Stimulated activated CD4-positive, alpha-beta T cell treated with anti-CD3 and anti-CD28 coated beads, Interleukin-4, amount 100 ng/mL, for 4 hours (primary cell): Measurements from ENCODE around the gene ARHGEF17.
"Not testable (repeated sequence)": the region's sequence is repeated elsewhere in the genome, so short reads cannot be mapped to it uniquely, and the experiment has no call there.

Experiments used
- DNase-seq, 2 experiments: peaks; one replicate each; pipeline ENCODE4 v3.0.0-alpha.2; 2020

ARHGEF17 gene

DNA sequence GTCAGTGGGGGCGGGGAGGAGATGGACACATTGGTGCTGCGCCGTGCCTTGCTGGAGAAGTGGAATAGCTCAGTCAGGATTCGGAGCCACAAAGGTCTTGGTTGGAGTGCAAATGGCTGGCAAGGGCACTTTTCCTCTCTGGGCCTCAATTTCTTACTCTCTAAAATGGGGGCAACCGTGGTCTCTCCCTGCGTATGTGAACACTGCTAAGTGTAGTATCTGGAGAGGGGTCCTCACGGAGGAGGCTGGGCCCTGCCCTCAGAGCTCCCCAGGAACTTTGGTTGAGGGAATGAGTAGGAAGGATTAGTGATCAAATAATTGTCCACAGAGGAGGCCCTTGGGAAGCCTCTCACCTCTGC lies 35.4 kb upstream of the ARHGEF17 start:
- DNase-seq, result no peak

DNA sequence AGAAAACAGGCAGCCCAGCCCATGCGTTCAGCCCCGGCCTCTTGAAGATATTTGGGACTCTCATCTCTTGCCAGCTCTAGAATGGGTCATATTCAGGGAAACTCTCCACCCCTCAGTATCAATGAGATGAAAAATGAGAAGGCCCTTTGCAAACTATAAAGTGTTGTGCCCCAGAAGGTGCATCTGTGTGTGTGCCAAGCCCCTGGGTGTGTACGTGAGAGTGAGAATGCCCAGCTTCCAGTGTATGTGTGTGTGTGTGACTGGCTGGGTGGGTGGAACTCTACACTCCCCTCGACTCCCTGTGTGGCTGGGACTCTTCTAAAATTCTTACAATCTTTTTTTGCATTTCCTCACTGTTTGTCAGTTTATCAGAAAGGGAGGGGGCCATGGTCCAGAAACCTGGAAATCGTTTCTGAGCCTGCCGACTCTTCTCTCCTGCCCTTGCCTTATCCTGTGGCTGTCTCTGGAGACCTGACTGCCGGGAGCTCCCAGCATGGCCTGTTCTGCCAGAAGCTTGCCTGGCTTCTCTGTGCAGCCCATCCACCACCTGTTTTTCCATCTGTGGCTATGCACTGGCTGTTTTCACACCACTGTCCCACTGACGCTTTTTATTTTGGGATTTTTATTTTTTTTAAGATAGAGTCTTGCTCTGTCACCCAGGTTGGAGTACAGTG lies 34.7 kb upstream of the ARHGEF17 start:
- no peak for DNase-seq

DNA sequence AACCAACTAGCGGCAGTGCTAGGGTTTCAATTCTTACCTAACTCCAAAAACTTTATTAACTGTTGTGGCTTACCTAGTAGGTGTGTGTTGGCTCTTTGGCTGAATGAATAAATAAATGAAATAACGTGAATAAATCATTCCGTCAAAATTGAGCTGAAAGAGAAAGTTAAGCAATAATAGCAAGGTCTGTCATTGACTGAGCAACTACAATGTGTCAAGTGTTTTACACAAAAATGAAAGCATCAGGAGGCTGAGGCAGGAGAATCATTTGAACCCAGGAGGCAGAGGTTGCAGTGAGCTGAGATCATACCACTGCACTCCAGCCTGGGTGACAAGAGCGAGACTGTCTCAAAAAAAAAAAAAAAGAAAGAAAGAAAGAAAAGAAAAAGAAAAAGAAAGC lies 33.9 kb upstream of the ARHGEF17 start:
- DNase-seq, result not testable (repeated sequence)

DNA sequence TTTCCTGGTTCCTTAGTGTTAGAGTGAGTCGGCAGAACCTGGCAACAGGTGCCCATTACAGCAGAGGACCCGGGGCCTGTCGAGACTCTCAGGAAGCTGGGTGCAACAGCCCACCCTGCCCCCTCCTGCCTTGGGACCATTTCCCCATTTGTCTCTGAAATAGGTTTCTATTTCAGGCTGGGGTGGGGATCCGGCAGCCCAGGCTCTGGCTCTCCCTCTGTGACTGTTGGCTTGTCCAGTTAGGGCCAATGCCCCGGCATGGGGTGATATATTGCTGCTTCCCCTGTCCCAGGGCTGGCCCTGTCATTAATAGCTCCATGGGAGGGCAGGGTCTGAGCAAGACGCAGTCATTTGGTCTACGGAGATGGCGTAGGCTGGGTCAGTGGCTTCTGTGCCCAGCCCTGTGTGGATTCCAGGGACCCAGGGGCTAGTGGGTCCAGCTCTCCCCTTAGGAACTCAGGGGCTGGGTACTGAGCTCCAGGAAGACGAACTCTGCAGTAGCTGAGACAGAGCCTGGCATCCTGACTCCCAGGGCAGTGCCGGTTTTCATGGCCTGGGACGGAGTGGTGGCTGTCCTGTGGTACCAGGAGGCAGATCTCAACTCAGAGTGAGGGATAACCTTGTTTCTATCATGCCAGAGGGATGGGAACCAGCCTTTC lies 33.2 kb upstream of the ARHGEF17 start:
- DNase-seq, result no peak

DNA sequence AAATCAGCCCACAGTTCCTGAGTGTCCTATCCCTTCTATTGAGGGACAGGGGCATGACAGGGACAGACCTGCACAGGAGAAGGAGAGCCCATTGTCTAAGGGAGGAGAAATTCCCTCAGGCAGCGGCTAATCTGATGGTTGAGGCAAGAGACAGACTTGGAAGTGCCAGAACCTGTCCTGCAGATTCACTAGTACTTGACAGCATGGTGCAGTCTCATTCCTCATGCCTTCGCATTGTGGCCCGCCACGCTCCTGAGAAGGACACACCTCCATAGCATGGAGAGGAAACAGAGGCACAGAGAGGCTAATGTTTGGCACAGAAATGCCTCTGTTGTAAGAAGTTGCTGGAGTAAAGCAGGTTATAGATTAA lies 32.7 kb upstream of the ARHGEF17 start:
- no peak for DNase-seq

DNA sequence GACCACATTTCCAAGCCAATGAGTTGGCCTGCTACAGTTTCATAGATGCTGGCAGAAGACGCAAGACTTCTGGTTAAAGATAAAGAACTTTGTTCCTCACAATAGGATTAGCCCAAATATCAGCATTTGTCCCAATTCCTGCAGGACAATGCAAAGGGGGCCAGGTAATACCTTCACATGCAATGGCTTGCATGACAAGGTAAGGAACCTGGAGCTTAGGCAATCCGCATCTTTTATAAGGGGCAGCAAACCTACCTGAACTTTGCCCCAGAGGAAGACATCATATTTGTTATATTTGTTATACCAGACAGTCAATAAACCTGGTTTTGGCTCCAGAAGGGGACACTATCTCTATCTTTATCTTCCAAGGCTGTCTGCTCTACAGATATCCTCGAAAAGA lies 30.6 kb upstream of the ARHGEF17 start:
- no peak for DNase-seq

DNA sequence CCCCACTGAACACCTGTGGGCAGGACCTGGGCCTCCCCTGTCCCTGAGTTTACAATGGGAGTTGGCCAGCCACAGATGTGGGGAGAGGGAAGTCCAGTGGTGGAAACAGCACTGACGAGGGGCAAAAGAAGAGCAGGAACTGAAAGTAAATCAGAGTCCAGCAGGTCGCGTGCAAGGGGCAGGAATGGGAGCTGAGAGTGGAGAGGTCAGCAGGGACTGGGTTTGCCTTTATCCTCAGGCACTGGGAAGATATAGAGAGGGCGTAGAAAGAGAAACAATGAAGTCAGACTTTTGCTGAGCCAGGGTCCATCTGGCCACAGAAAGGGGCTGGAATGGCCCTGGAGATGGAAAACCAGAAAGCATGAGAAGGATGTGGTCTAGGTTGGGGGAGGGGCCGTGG lies 27.4 kb upstream of the ARHGEF17 start:
- no peak for DNase-seq

DNA sequence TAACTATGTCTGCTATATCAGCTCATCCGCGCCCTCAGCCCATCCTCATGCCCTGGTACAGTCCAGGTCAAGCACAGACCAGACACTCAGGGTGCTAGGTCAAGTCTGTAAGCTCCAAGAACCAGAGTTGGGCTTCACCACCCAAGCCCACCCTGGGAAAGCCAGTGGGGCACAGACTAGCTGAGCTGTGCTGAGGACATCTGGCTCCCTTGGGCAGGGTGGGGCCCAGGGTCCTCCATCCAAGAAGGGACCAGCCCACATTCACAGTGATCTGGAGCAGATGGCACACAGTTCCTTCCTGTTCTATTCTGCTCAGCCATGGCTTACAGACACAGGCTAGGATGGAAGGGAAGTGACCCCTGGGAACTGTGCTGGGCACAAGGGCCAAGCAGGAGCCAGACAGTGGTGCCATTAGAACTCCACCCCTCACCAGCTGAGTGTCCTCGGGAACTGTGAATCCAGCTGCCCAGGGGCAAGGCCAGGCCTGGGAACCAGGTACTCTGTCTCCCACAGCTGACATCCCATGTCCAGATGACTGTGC lies 26.8 kb upstream of the ARHGEF17 start:
- no peak for DNase-seq

DNA sequence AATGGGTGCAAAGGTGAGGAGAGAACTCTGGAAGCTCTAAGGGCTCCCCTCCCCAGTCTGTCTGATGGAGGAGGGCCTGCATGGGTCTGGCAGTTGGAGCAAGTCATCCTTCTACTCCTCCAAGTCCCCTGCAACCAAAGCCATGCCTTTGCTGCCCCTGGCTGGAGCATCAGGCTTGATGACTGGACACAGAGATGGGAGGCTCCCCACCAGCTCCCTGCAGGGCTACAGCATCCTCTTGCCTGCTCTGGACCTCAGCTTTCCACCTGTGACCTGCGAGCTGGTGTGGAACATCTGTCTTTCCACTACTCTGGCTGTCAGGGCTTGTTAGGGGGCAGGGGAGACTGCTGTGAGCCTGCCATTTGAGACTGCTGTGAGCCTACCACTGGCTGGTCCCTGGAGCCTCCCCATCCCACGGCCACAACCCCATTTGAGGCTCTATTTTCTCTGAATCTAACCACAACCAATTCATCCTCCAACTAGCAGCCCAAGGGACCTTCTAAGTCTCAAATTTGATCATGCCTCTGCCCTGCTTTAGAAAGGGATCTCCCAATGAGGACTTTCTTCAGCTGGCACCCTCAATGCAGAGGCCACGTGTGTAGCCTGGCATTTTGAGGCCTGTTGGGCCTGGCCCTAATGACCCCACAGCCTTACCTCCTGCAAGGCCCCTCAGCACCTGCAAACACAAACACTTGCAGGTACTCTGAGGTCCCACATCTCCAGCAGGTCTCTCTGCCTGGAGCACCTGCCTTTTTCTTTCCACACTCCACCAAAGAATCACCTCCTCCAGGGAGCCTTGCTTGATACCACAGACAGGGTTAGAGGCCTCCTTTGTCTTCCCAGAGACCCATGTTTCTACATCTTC lies 26.0 kb upstream of the ARHGEF17 start:
- DNase-seq, result no peak

DNA sequence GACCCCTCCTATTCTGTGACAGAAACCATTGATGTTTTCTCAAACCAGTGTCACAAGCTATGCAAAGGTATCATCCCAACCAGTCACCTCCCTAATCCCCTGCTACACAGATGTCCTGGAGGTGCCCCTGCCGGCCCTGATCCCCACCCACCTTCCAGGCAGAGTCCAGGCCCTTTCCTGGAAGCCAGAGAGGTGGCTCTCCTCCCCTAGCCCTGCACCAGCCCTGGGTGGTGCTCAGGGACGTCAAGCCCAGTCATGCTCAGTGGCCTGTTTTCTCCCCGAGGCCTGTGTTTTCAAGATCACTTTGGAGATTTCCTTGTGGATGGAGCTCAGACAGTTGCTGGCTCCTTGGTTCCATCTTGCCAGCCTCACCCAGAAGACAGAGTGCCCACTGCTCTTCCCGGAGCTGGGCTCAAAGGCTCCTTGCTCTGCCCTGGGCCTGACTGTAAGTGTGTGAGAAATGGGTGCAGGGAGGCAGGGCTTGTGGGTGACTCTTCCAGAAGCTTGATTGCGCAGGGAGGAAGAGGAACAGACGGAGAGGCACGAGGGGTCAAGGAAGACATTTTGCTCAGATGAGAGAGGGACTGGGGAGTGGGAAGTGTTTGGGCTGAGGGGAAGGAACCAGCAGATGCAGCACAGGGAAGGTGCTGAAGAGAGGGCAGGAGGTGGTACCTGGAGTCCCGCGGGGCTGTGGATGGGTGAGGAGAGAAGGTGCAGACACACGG lies 24.6 kb upstream of the ARHGEF17 start:
- DNase-seq, result no peak

DNA sequence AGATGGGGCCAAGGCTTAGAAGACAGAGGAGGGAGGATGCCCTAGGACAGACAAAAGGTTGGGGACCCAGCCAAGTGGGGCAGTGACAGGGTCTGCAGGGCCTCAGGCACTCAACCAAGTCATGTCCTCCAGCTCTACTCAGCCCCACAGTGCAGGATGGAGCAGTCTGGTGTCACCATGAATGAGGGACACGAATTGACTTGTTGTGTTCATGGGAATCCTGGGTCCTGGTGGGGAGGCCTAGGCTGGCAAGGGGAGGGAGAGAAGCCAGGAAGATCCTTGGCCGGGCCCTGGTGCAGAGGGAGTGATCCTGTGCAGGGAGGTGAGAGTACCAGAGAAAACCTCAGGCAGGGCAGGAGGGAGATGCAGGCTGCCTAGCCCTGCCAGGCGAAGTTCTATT lies 24.0 kb upstream of the ARHGEF17 start:
- DNase-seq, result no peak

DNA sequence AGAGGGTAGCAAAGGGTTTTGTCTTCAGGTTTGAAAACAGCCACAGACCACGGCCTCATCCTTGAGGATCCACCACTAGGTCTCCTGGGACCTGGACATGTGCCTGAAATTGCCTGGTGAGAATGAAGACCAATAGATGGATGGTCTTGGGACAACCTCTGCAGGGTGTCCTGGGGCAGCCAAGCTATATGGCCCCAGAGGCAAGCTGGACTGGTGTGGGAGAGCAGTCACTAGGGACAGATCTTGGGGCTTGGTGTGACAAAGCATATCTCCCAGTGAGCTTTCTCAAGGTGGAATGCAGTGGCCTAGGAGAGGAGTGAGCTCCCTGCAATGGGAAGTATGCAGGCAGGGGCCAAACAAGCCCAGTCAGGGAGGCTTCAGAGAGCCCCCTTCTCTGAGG lies 22.4 kb upstream of the ARHGEF17 start:
- DNase-seq, result no peak

DNA sequence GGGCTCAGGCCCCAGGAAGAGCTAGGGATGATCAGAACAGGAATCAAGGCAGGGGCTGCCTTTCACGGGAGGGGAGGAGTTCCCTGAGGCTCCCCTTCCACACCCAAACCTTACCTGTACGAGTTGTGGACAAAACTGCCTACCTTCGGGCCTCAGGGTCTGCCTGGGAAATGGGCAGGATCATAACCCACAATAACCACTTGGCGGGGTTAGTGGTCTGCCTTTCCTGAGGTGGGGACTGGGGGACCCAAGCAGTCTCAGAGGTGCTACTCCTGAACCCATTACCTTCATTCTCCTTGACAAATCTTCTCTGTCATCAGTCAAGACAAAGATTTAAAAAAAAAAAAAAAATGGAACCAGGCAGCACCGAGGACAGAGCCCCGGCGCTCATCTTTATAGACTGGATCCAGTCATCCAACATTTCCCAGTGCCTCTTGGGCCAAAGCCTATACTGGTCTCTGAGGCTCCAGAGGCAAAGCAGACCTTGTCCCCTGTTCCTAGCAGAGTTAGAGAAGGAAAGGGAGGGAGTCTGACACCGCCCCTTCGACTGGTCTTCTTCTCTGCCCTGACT lies 21.8 kb upstream of the ARHGEF17 start:
- DNase-seq, result no peak

DNA sequence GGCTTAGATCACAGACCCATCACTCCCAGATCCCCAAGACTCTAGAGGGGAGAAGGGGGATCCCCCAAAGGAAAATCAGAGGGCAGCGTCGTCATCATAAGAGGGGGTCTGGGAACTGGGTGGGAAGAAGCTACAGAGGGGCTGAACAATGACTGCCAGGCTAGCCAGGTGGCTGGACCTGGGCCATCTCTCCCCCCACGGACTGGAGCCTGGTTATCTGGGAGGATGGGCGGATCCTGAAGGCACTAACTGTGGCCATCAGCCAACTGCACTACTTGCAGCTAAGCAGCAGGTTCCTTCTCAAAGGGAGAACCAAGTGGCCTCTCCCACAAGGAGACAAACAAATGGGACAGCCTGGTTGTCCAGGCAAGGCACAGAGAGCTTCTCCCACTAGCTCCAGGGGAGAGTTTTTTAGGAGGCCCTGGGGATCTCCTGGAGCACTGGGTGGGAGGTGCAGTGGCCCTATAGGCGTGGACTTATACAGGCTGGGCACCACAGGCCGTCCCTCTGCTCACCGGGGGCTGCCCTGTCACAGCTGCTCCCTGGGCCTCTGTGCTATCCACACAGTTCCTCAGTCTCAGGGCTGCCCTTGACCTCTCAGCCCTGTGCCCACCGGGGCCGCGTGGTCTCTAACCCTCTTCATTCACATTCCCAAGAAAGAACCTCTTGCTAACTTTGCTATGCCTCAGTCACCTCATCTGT lies 20.5 kb upstream of the ARHGEF17 start:
- DNase-seq, result no peak

DNA sequence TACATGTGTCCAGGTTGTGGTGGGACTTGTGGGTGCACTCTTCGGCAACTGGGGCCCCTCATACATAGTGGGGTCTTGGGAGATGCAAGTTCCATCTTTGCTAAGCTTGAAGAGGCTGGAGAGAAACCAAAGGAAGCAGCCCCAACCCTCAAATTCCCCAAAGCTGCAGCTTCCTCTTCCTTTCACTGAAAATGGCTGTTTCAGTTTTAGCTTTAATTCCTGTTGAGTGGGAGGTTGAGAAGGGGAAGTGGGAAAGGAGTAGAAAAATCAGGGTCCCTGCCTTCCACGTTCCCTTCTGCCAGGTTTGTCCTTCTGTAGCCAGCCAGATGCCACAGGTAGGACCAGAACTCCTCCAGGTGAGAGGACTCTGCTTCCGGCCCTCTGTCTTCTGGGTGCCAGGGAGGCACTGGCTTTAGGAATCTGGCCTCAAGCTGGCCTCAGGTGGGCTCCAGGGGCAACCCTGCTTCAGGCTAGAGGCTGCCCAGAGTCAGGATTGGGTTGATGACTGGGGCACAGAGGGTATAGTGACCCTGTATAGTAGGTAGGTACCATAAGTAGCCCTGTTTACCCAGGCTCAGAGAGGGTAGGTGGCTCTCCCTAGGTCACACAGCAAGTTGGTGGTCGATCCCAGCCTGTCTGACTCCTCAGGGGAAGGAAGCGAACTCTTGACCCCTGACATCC lies 19.7 kb upstream of the ARHGEF17 start:
- no peak for DNase-seq

DNA sequence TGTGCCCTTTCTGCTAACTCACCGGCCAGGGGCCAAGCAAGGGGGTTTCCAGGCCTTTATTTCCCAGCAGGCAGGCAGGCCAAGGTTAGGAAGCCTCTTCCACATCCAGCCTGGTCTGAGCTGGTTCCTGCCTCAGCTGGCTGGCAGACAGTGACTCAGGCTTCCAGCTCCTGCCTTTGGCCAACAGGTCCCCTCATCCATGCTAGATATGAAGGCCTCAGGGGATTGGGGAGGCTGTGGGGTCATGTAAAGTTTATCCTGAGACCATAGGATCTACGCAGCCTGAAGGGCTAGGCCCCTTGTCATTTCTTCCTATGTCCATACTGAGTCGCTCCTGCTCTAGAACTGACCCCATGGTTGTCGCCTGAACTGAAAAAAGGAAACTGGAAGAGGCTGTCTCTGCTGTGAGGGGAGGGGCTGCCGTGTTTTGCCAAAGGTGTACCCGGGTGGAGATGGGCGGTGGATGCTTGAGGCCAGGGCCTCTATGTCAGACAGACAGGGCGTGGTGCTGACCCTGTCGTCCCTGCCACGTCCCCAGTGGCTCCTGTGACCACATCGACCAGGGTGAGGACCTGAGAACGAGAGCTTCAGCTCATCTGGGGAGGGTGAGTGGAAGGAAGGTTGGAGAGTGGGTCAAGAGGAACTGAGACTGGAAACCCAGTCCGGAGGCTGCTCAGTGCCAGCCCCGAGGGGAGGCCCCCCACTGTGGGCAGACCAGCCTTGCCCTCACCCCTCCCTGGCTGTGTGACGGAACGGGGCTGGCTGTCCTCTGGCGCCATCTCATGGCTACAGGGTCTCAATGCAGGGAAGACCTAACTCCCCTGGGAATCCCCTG lies 19.0 kb upstream of the ARHGEF17 start:
- DNase-seq, result peak; percentile 17 to 20

DNA sequence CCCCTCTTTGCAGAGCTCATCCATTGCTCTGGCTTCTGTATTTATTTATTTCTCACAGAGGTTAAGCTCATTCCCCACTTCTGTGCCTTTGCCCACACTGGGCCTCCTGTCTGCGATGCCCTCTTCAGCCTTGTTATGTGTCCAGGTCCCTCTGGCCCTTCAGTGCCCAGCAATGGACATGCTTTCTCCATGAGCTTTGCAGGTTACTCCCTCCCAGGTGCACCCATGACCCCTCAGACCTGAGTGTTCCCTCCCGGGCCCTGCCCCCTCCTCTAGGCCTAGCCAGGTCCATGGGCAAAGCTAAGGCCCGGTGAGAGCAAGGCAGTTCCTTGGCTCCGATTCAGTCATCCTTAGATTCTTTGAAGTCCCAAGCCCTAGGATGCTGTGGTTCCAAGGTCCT lies 17.5 kb upstream of the ARHGEF17 start:
- no peak for DNase-seq

DNA sequence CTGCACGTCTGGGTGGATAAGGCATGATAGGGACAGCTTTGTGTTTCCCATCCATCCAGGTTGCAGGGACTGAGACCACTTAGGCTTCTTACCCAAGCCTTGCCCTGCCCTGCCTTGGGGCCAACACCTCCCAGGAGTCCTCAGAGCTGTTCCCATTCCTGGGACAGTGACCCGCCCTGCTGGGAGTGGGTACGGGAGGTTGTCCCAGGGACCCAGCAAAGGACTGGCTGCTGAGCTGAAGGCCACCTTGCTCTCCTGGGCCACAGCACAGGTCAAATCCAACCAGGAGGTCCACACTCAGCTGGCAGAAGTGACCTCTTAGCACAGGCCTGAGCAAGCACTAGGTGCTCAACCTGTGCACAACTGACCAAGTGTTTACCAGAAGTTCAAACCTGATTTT lies 16.9 kb upstream of the ARHGEF17 start:
- no peak for DNase-seq

DNA sequence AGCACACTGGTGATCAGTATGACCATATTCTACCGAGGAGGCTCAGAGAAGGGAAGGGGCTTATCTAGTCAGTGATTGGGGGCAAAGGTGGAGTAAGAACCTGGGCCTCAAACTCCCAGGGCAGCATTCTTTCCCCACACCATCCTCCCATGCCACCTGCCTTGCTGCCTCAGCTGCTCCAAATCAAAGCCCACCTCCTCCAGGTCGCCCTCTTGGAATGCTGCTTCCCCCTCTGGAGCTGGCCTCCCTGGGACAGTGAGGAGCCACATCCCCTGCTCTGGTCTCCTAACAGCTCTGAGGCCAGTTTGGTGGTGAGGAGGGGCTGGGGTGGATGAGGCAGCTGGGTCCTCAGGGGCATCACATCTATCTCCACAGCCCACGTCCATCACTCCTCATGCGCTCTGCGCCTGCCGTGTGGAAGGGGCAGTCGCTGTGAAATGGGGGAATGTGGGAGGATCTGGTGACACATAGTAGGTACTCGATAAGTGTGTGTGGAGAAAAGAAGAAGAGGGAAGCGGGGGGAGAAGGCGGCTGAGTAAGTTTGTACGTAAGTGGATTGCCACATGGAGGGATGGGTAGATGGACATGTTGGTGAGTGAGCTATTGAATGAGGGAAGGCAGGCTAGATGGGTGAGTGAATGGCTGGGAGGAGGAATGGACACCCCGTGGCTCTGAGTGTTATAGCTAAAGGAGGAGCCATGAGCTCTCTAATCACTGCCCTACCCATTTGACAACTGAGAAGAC lies 16.1 kb upstream of the ARHGEF17 start:
- DNase-seq, result no peak

DNA sequence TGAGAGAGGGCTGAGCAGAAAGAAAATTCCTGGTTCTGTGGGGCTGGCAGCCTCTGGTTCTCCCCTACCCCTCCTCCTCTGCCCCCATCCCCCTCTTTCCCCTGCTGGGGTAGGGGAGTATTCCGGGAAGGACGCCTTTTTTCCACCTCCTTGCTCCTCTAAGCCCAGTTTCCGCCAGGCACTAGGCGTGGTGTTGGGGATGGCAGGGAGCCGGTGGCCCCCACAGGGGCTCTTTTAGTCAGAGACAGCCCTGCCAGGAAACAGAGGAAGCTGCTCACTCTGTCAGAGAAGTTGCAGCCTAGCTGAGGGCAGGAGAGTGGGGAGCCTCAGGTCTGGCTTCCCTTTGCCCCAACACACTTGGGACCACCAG lies 15.6 kb upstream of the ARHGEF17 start:
- no peak for DNase-seq
